Measurements from ENCODE around the gene DCTN4.
"Not testable (repeated sequence)": the region's sequence is repeated elsewhere in the genome, so short reads cannot be mapped to it uniquely, and the experiment has no call there.

DCTN4 gene

GRCh38 chr5:150758531-150759333 lies at the start of gene DCTN4:
Gene DCTN4, minus strand, starts transcription at chr5:150759017. Its CDS starts 24 bp downstream, at chr5:150758993.
- peak; percentile 99 for DNase-seq

- DNase-seq = no peak
Measured at GRCh38 chr5:150804388-150804787, 45.6 kb upstream of the DCTN4 start.

- DNase-seq = peak; percentile 71
Measured at GRCh38 chr5:150801117-150801927, 42.5 kb upstream of the DCTN4 start.

GRCh38 chr5:150797384-150797783 lies 38.6 kb upstream of the DCTN4 start:
- no peak for DNase-seq

GRCh38 chr5:150794927-150795326 lies 36.1 kb upstream of the DCTN4 start:
- DNase-seq = no peak

GRCh38 chr5:150793423-150793888 lies 34.6 kb upstream of the DCTN4 start:
- DNase-seq = not testable (repeated sequence)

GRCh38 chr5:150791536-150791935 lies 32.7 kb upstream of the DCTN4 start:
- no peak for DNase-seq

- no peak for DNase-seq
Measured at GRCh38 chr5:150789943-150790611, 31.3 kb upstream of the DCTN4 start.

GRCh38 chr5:150789450-150789849 lies 30.6 kb upstream of the DCTN4 start:
- DNase-seq = no peak

GRCh38 chr5:150788977-150789376 lies 30.2 kb upstream of the DCTN4 start:
- DNase-seq = no peak

- no peak for DNase-seq
Measured at GRCh38 chr5:150787656-150788055, 28.8 kb upstream of the DCTN4 start.

- DNase-seq = no peak
Measured at GRCh38 chr5:150786876-150787275, 28.1 kb upstream of the DCTN4 start.

- DNase-seq = no peak
Measured at GRCh38 chr5:150785950-150786349, 27.1 kb upstream of the DCTN4 start.

GRCh38 chr5:150783422-150783928 lies 24.7 kb upstream of the DCTN4 start:
- DNase-seq = peak; percentile 84

- DNase-seq = no peak
Measured at GRCh38 chr5:150782850-150783249, 24.0 kb upstream of the DCTN4 start.

- DNase-seq = peak; percentile 39
Measured at GRCh38 chr5:150781706-150782614, 23.1 kb upstream of the DCTN4 start.

GRCh38 chr5:150780816-150781221 lies 22.0 kb upstream of the DCTN4 start:
- DNase-seq = no peak

- DNase-seq = no peak
Measured at GRCh38 chr5:150780187-150780692, 21.4 kb upstream of the DCTN4 start.

- no peak for DNase-seq
Measured at GRCh38 chr5:150779397-150780186, 20.8 kb upstream of the DCTN4 start.

GRCh38 chr5:150778517-150779396 lies 19.9 kb upstream of the DCTN4 start, which contains the start of gene SMIM3:
Gene SMIM3, plus strand, starts transcription at chr5:150778757. Its CDS starts 16,684 bp downstream, at chr5:150795441.
- DNase-seq = peak; percentile 61

Measured in NCI-H69 (cell line).